Neural crest cell (in vitro differentiated cells): ENCODE results near the gene FRMD3. TPM values are rescaled to one million over a fixed set of nuclear protein-coding genes. Genes with fewer than 3 reads are reported as not detected.

Experiments
- DNase-seq: peaks from one replicate; pipeline ENCODE4 v3.0.0; 2021; ENCODE audit warnings: low read depth, mixed read lengths, low spot score
- H3K27ac Mint-ChIP-seq: one replicate; pipeline ENCODE4 v1.8.0; 2021; ENCODE audit warnings: mild to moderate bottlenecking, mixed read lengths; ENCODE audit not compliant: unreplicated experiment
- H3K27me3 Mint-ChIP-seq: 2 replicates; pipeline ENCODE4 v1.8.0; 2021; ENCODE audit warnings: low read depth, mild to moderate bottlenecking, mixed read lengths
- H3K36me3 Mint-ChIP-seq: 2 replicates; pipeline ENCODE4 v1.8.0; 2021; ENCODE audit warnings: low read depth, mild to moderate bottlenecking, mixed read lengths
- H3K4me1 Mint-ChIP-seq: 2 replicates; pipeline ENCODE4 v1.8.0; 2021; ENCODE audit warnings: mixed read lengths
- H3K4me3 Mint-ChIP-seq: one replicate; pipeline ENCODE4 v1.8.0; 2021; ENCODE audit warnings: mild to moderate bottlenecking, mixed read lengths
- H3K9me3 Mint-ChIP-seq: 2 replicates; pipeline ENCODE4 v1.8.0; 2021; ENCODE audit warnings: mixed read lengths
- CTCF ChIP-seq: fragments of 200-600 bp; sonication (generic); conservative IDR thresholded peaks from 2 replicates; pipeline ENCODE4 v1.5.0; 2021; ENCODE audit warnings: antibody characterized with exemption, mild to moderate bottlenecking
- total RNA-seq: library from RNA; stranded (reverse); gene quantifications from 2 replicates; pipeline ENCODE4 v1.2.1, GENCODE V29; 2021

Gene FRMD3
- total RNA-seq, 1 donor from 2014 or later, result 2.3 TPM

GRCh38 chr9:83280268-83280667, 257.9 kb downstream of the FRMD3 start:
- Mint-ChIP-seq H3K27me3 (no peaks in the 10 kb centered on the region), H3K4me1 (peaks cover 4% of the 10 kb centered on the region), H3K9me3 (no peaks in the 10 kb centered on the region), H3K27ac (no peak overlapping the region), H3K36me3 (no peaks in the 10 kb centered on the region), H3K4me3 (no peak overlapping the region)
- no peak for TF ChIP-seq CTCF
- DNase-seq, result no peak

GRCh38 chr9:83274787-83275186, 263.4 kb downstream of the FRMD3 start:
- no peaks in the 10 kb centered on the region for H3K9me3 Mint-ChIP-seq
- H3K36me3 Mint-ChIP-seq, result no peaks in the 10 kb centered on the region
- peaks cover 6% of the 10 kb centered on the region for H3K4me1 Mint-ChIP-seq
- no peak for TF ChIP-seq CTCF
- no peak overlapping the region for H3K4me3 Mint-ChIP-seq
- H3K27ac Mint-ChIP-seq, result no peak overlapping the region
- DNase-seq, result no peak
- no peaks in the 10 kb centered on the region for H3K27me3 Mint-ChIP-seq

- TF ChIP-seq CTCF, result no peak
- Mint-ChIP-seq H3K27ac (no peak overlapping the region), H3K4me3 (no peak overlapping the region), H3K4me1 (peaks cover 20% of the 10 kb centered on the region), H3K9me3 (no peaks in the 10 kb centered on the region), H3K36me3 (no peaks in the 10 kb centered on the region), H3K27me3 (no peaks in the 10 kb centered on the region)
- DNase-seq, result no peak
Measured at GRCh38 chr9:83271665-83272071, 266.5 kb downstream of the FRMD3 start.

GRCh38 chr9:83270116-83270515, 268.1 kb downstream of the FRMD3 start:
- no peak for TF ChIP-seq CTCF
- H3K36me3 Mint-ChIP-seq, result no peaks in the 10 kb centered on the region
- no peaks in the 10 kb centered on the region for H3K27me3 Mint-ChIP-seq
- no peak for DNase-seq
- H3K27ac Mint-ChIP-seq, result no peak overlapping the region
- peaks cover 24% of the 10 kb centered on the region for H3K4me1 Mint-ChIP-seq
- no peak overlapping the region for H3K4me3 Mint-ChIP-seq
- H3K9me3 Mint-ChIP-seq, result no peaks in the 10 kb centered on the region

- no peaks in the 10 kb centered on the region for H3K9me3 Mint-ChIP-seq
- no peaks in the 10 kb centered on the region for H3K36me3 Mint-ChIP-seq
- no peak for DNase-seq
- H3K4me3 Mint-ChIP-seq, result no peak overlapping the region
- H3K27me3 Mint-ChIP-seq, result no peaks in the 10 kb centered on the region
- H3K4me1 Mint-ChIP-seq, result peaks cover 24% of the 10 kb centered on the region
- TF ChIP-seq CTCF, result no peak
- H3K27ac Mint-ChIP-seq, result no peak overlapping the region
Measured at GRCh38 chr9:83267741-83268140, 270.5 kb downstream of the FRMD3 start.
